ENCODE results near the gene SORCS2.

DNA sequence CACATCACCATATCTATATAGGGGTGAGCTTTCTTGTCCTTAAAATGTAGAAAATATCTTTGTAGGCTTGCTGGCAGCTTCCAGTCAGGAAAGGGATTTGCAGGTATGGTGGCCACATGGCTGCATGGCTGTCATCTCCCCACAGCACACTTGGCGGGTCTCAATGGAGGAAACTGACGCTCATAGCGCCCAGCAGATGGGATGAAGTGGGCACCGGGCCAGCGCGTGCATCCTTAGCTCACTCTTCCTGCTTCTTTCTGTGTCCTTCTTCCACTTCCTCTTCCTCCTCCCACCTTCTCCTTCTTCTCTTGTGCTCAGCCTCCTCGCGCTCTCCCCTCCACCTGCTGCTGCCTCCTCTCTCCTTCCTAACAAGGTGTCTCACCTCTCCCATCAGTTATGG lies 398.6 kb downstream of the SORCS2 start:
- TF ChIP-seq POLR2AphosphoS5 (IDR thresholded peaks at IDR 0.05; ENCODE audit: borderline replicate concordance, low read depth, low read length): no peak
- no peak for TF ChIP-seq EZH2 (IDR thresholded peaks at IDR 0.05)
- no peak for TF ChIP-seq FOXP2 (optimal IDR thresholded peaks at IDR 0.05; ENCODE audit: control extremely low read depth, extremely low read length, insufficient read depth)

All from SK-N-MC (cell line).